OCI-LY1 (cell line): ENCODE data around the gene PLG.

Experiments
- H2AFZ ChIP-seq: fragments of 200-600 bp; sonication (generic), shearing (Covaris generic); 2 replicates; pipeline ENCODE4 v1.6.0; 2014; ENCODE audit warnings: antibody characterized with exemption, mild to moderate bottlenecking, low read length
- H3F3A ChIP-seq: fragments of 200-600 bp; sonication (generic), shearing (Covaris generic); 2 replicates; pipeline ENCODE4 v1.6.0; 2014; ENCODE audit warnings: mild to moderate bottlenecking, antibody characterized with exemption, low read length, moderate library complexity; ENCODE audit not compliant: insufficient read depth
- H3K27ac ChIP-seq: fragments of 200-600 bp; sonication (generic); 2 replicates; pipeline ENCODE4 v1.5.1; 2014; ENCODE audit warnings: low read length, mixed run types, mild to moderate bottlenecking, low read depth; ENCODE audit not compliant: poor library complexity, severe bottlenecking
- H3K27me3 ChIP-seq: fragments of 200-600 bp; sonication (generic); 2 replicates; pipeline ENCODE4 v1.6.0; 2014; ENCODE audit warnings: antibody characterized with exemption, mild to moderate bottlenecking, low read length, moderate library complexity; ENCODE audit not compliant: insufficient read depth
- H3K36me3 ChIP-seq: fragments of 200-600 bp; sonication (generic); 2 replicates; pipeline ENCODE4 v1.6.1; 2014; ENCODE audit warnings: mild to moderate bottlenecking, antibody characterized with exemption, low read length, moderate library complexity, mixed read lengths; ENCODE audit not compliant: insufficient read depth
- H3K4me1 ChIP-seq: fragments of 200-600 bp; sonication (generic); 2 replicates; pipeline ENCODE4 v1.5.1; 2014; ENCODE audit warnings: mild to moderate bottlenecking, low read length, moderate library complexity; ENCODE audit not compliant: insufficient read depth, severe bottlenecking
- H3K4me2 ChIP-seq: fragments of 200-600 bp; sonication (generic), shearing (Covaris generic); 2 replicates; pipeline ENCODE4 v1.6.1; 2014; ENCODE audit warnings: low read length
- H3K4me3 ChIP-seq: fragments of 200-600 bp; sonication (generic); 2 replicates; pipeline ENCODE4 v1.5.1; 2014; ENCODE audit warnings: low read length, low read depth, mild to moderate bottlenecking, mixed read lengths; ENCODE audit not compliant: poor library complexity, severe bottlenecking
- H3K79me2 ChIP-seq: fragments of 200-600 bp; shearing (Covaris generic); 2 replicates; pipeline ENCODE4 v1.6.1; 2016; ENCODE audit warnings: mixed run types, low read length, mixed read lengths; ENCODE audit not compliant: insufficient read depth
- H3K9ac ChIP-seq: fragments of 200-600 bp; sonication (generic), shearing (Covaris generic); 2 replicates; pipeline ENCODE4 v1.6.1; 2014; ENCODE audit warnings: mild to moderate bottlenecking, low read length, mixed read lengths
- H3K9me2 ChIP-seq: fragments of 200-600 bp; sonication (generic), shearing (Covaris generic); 2 replicates; pipeline ENCODE4 v1.6.1; 2014; ENCODE audit warnings: low read depth, mild to moderate bottlenecking, low read length, mixed read lengths
- H3K9me3 ChIP-seq: fragments of 200-600 bp; shearing (Covaris generic); 2 replicates; pipeline ENCODE4 v1.6.1; 2014; ENCODE audit warnings: low read length, mixed read lengths
- H4K20me1 ChIP-seq: fragments of 200-600 bp; sonication (generic), shearing (Covaris generic); 2 replicates; pipeline ENCODE4 v1.6.0; 2016; ENCODE audit warnings: mild to moderate bottlenecking, low read length; ENCODE audit not compliant: insufficient read depth
- EZH2 ChIP-seq: fragments of 200-600 bp; sonication (generic), shearing (Covaris generic); IDR thresholded peaks from 2 replicates; pipeline ENCODE4 v1.8.0; 2017; ENCODE audit warnings: borderline replicate concordance, mixed run types, mild to moderate bottlenecking, antibody characterized with exemption, low read length, moderate library complexity, mixed read lengths
- TF ChIP-seq, protein P1 (sequence below): fragments of 200-600 bp; sonication (generic), shearing (Covaris generic); IDR thresholded peaks from 2 replicates; pipeline ENCODE4 v1.5.1; 2017; ENCODE audit warnings: mild to moderate bottlenecking, antibody characterized with exemption, low read length, moderate library complexity, mixed read lengths

PLG gene

DNA sequence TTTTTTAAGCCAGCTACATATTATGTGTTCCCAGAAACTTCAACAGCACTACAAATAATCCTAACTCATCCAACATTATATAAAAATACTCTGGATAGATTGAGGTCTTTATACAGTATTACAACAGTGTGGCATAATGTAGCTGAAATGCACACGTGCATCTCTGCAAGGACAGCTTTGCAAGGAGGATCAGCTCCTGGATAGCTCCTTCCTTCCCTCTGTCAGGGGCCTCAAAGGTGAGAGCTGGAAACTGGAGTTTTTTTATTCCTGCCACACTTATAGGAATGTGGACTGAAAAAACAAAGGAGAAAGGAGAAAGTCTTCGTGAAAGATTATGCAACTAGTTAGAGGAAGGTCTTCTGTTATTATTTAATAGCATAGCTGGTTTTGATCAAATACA lies 53.1 kb downstream of the PLG start:
- no peaks in the 10 kb centered on the region for H3K9me3 ChIP-seq
- H3K4me1 ChIP-seq, result no peaks in the 10 kb centered on the region
- no peaks in the 10 kb centered on the region for H3K36me3 ChIP-seq
- H2AFZ ChIP-seq, result no peak overlapping the region
- H3K4me2 ChIP-seq, result no peak overlapping the region
- H3K27me3 ChIP-seq, result no peaks in the 10 kb centered on the region
- H3K9me2 ChIP-seq, result no peaks in the 10 kb centered on the region
- H3K4me3 ChIP-seq, result no peak overlapping the region
- H3K9ac ChIP-seq, result no peak overlapping the region
- TF ChIP-seq, protein P1, sequence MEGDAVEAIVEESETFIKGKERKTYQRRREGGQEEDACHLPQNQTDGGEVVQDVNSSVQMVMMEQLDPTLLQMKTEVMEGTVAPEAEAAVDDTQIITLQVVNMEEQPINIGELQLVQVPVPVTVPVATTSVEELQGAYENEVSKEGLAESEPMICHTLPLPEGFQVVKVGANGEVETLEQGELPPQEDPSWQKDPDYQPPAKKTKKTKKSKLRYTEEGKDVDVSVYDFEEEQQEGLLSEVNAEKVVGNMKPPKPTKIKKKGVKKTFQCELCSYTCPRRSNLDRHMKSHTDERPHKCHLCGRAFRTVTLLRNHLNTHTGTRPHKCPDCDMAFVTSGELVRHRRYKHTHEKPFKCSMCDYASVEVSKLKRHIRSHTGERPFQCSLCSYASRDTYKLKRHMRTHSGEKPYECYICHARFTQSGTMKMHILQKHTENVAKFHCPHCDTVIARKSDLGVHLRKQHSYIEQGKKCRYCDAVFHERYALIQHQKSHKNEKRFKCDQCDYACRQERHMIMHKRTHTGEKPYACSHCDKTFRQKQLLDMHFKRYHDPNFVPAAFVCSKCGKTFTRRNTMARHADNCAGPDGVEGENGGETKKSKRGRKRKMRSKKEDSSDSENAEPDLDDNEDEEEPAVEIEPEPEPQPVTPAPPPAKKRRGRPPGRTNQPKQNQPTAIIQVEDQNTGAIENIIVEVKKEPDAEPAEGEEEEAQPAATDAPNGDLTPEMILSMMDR, result no peak
- no peak for TF ChIP-seq EZH2
- no peaks in the 10 kb centered on the region for H4K20me1 ChIP-seq
- no peak overlapping the region for H3K27ac ChIP-seq
- no peaks in the 10 kb centered on the region for H3K79me2 ChIP-seq
- H3F3A ChIP-seq, result no peaks in the 10 kb centered on the region

DNA sequence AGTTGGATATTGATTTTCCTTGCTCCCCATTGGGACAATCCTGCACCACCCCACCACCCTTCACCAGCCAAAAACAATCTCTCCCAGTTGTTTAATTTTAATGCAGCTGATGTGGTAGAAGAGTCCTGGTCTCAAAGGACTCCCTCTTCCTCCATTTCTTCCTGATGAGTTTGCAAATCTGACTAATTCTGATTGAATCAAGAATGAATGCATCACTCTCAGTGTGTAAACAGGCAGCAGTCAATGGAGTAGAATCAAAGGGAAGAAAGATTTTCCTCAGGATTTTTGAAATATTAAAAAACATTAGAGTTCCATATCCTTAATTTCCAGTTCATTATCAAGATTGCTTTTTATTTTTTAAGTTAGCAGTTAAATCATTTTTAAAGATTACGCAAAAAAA lies 54.0 kb downstream of the PLG start:
- no peaks in the 10 kb centered on the region for H3K27me3 ChIP-seq
- H3K9me3 ChIP-seq, result no peaks in the 10 kb centered on the region
- H3K4me1 ChIP-seq, result no peaks in the 10 kb centered on the region

DNA sequence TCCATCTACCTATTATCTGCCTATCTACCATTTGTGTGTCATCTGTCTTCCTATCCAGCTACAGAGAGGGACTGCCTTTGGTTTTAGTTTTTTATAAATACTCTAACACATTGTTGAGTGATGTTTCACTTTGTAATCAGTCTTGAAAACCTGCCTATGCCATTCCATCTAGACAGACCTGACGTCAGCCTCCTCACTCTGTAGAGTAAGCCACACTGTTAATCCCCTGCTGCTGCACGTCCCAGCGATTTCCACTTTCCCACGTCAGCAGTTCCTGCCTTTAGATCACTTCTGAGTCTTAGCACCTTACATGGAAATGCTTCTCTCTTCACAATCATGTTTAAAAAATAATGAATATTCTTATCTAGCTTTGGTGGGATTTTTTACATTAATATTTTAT lies 54.8 kb downstream of the PLG start:
- Histone ChIP-seq H3K27me3 (no peaks in the 10 kb centered on the region), H2AFZ (no peak overlapping the region), H3K27ac (no peak overlapping the region), H3K4me2 (no peak overlapping the region), H3K79me2 (no peaks in the 10 kb centered on the region), H3K36me3 (no peaks in the 10 kb centered on the region), H3K4me3 (no peak overlapping the region), H4K20me1 (no peaks in the 10 kb centered on the region), H3F3A (no peaks in the 10 kb centered on the region), H3K4me1 (no peaks in the 10 kb centered on the region), H3K9me3 (no peaks in the 10 kb centered on the region), H3K9ac (no peak overlapping the region), H3K9me2 (no peaks in the 10 kb centered on the region)
- TF ChIP-seq EZH2, result no peak
- TF ChIP-seq, protein P1, result no peak

More for the DNA sequence above, 54.0 kb downstream of the PLG start:
- Histone ChIP-seq H3F3A (no peaks in the 10 kb centered on the region), H2AFZ (no peak overlapping the region), H3K36me3 (no peaks in the 10 kb centered on the region), H3K9ac (no peak overlapping the region), H3K4me2 (no peak overlapping the region), H3K4me3 (no peak overlapping the region), H3K27ac (no peak overlapping the region), H3K9me2 (no peaks in the 10 kb centered on the region), H3K79me2 (no peaks in the 10 kb centered on the region), H4K20me1 (no peaks in the 10 kb centered on the region)
- no peak for TF ChIP-seq EZH2
- TF ChIP-seq, protein P1, result no peak
